ENCODE results near the gene SMTN. TPM values are rescaled to one million over a fixed set of nuclear protein-coding genes. Genes with fewer than 3 reads are reported as not detected.
A peak's percentile ranks its signal among the peaks of the same experiment; 100 is the strongest.
"Not testable (repeated sequence)": the region's sequence is repeated elsewhere in the genome, so short reads cannot be mapped to it uniquely, and the experiment has no call there.

Gene SMTN
- 26.0 and 37.7 TPM in 2 replicates for total RNA-seq (2014; rRNA removed; shearing (Covaris generic); ENCODE audit: low replicate concordance)

- peak; percentile 89 for DNase-seq
- Histone ChIP-seq H3K9me3 (no peaks in the 10 kb centered on the region), H3K4me3 (peak within 1 kb of the TSS; percentile 63), H3K36me3 (peaks cover 24% of the 10 kb centered on the region), H3K27me3 (no peaks in the 10 kb centered on the region)
Measured at GRCh38 chr22:31080848-31081649, at the start of gene SMTN. TSS of gene SMTN (plus strand) at chr22:31081318. CDS start at chr22:31083259, 1,941 bp downstream.

GRCh38 chr22:31036671-31037550 is 44.2 kb upstream of the SMTN start:
- Histone ChIP-seq H3K9me3 (no peaks in the 10 kb centered on the region), H3K4me3 (peak overlapping the region; percentile 0; the same call in 1 of the 2 replicates)

GRCh38 chr22:31038686-31039085 is 42.4 kb upstream of the SMTN start:
- no peak for DNase-seq
- Histone ChIP-seq H3K4me3 (no peak overlapping the region), H3K27me3 (no peaks in the 10 kb centered on the region), H3K9me3 (no peaks in the 10 kb centered on the region), H3K36me3 (no peaks in the 10 kb centered on the region)

More at GRCh38 chr22:31036671-31037550, 44.2 kb upstream of the SMTN start:
- Histone ChIP-seq H3K36me3 (no peaks in the 10 kb centered on the region), H3K27me3 (no peaks in the 10 kb centered on the region)
- DNase-seq = peak; percentile 88

DNA sequence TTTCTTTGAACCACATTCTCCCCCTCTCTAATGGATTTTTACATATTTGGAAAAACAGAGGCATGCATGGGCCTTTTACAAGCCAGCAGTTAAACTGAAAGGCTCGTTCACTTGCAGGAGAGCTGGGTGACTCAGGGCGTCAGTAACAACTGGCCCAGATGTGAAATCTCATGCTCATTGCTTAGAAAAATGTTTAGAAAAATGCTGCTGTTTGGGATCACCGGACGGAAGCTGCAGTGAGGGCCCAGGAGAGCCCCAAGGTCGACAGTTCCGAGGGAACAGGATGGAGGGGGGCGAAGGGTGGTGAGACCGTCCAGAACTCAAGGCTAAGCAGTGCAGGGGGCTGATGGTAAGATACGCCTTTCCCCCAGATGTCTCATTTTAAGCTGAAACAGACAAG is 41.7 kb upstream of the SMTN start:
- no peaks in the 10 kb centered on the region for H3K9me3 ChIP-seq
- H3K4me3 ChIP-seq = no peak overlapping the region
- peak; percentile 68 for DNase-seq
- no peaks in the 10 kb centered on the region for H3K36me3 ChIP-seq
- no peaks in the 10 kb centered on the region for H3K27me3 ChIP-seq

GRCh38 chr22:31040542-31041398 is 40.3 kb upstream of the SMTN start:
- Histone ChIP-seq H3K27me3 (no peaks in the 10 kb centered on the region), H3K4me3 (no peak overlapping the region), H3K36me3 (no peaks in the 10 kb centered on the region), H3K9me3 (no peaks in the 10 kb centered on the region)
- DNase-seq = no peak

DNA sequence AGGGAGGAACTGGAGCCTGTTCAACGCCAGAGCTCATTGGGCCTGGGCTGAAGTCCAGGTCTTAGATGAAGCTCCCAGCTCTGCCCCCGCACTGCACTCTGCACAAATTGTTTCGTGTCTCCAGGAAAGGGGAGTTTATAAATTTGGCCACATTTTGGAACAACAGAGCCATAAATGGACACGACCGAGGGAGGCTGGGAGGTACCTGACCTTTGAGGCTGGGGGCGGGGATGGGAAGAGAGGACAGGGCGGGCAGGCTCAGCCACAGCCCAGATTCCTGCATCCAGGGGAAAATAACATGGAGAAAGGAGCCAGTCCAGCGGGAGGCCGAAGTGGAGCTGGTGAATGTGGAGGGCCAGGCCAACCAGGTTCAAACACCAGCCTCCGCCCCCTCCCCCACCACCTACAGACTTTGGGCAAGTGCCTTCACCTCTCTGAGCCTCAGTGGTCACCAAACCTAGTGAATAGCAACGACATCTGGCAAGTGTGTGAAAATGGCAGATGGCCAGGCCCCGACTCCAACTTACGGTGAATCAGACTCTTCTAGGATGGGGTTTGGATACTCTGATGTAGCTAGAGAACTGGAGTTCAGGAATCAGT is 36.8 kb upstream of the SMTN start:
- DNase-seq = peak; percentile 50
- Histone ChIP-seq H3K4me3 (no peak overlapping the region), H3K36me3 (no peaks in the 10 kb centered on the region), H3K9me3 (no peaks in the 10 kb centered on the region), H3K27me3 (no peaks in the 10 kb centered on the region)

GRCh38 chr22:31045900-31046538 is 35.1 kb upstream of the SMTN start:
- H3K27me3 ChIP-seq = no peaks in the 10 kb centered on the region
- DNase-seq = no peak

GRCh38 chr22:31046539-31047226 is 34.4 kb upstream of the SMTN start:
- no peaks in the 10 kb centered on the region for H3K9me3 ChIP-seq
- no peaks in the 10 kb centered on the region for H3K27me3 ChIP-seq
- no peaks in the 10 kb centered on the region for H3K36me3 ChIP-seq
- DNase-seq = no peak
- H3K4me3 ChIP-seq = no peak overlapping the region

More at GRCh38 chr22:31045900-31046538, 35.1 kb upstream of the SMTN start:
- H3K4me3 ChIP-seq = no peak overlapping the region
- no peaks in the 10 kb centered on the region for H3K9me3 ChIP-seq
- no peaks in the 10 kb centered on the region for H3K36me3 ChIP-seq

- Histone ChIP-seq H3K27me3 (no peaks in the 10 kb centered on the region), H3K9me3 (no peaks in the 10 kb centered on the region), H3K36me3 (no peaks in the 10 kb centered on the region), H3K4me3 (no peak overlapping the region)
- DNase-seq = no peak
Measured at GRCh38 chr22:31048570-31048969, 32.5 kb upstream of the SMTN start.

- no peaks in the 10 kb centered on the region for H3K9me3 ChIP-seq
- H3K4me3 ChIP-seq = no peak overlapping the region
- no peak for DNase-seq
- no peaks in the 10 kb centered on the region for H3K27me3 ChIP-seq
- no peaks in the 10 kb centered on the region for H3K36me3 ChIP-seq
Measured at GRCh38 chr22:31049815-31050420, 31.2 kb upstream of the SMTN start.

DNA sequence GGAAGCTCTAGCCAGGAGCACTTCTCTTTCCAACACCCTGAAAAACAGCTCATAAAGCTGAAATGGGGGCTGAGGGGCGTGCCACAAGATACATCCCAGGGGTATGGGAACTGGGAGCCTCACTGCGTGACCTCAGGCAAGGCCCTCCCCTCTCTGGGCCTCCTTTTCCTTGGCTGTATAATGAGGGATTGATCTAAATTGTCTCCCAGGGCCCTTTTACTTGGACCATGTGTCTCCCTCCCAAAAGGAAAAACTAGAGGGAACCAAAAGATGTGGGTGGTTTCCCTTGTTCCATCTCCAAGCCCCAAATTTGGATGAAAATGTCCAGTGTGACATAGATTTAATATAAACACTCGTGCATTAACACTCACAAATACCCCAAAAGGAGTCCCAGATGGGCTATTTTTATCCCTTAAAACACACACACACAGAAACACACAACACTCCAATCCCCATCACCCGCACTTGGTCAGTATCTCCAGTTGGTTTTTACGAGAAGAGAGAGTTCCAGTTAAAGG is 25.9 kb upstream of the SMTN start:
- Histone ChIP-seq H3K4me3 (no peak overlapping the region), H3K36me3 (no peaks in the 10 kb centered on the region), H3K27me3 (no peaks in the 10 kb centered on the region), H3K9me3 (no peaks in the 10 kb centered on the region)
- no peak for DNase-seq

GRCh38 chr22:31055635-31056159 is 25.4 kb upstream of the SMTN start:
- H3K36me3 ChIP-seq = no peaks in the 10 kb centered on the region
- H3K4me3 ChIP-seq = no peak overlapping the region
- H3K9me3 ChIP-seq = no peaks in the 10 kb centered on the region
- DNase-seq = peak; percentile 95
- no peaks in the 10 kb centered on the region for H3K27me3 ChIP-seq

- no peaks in the 10 kb centered on the region for H3K27me3 ChIP-seq
- no peak for DNase-seq
- H3K36me3 ChIP-seq = no peaks in the 10 kb centered on the region
- H3K9me3 ChIP-seq = no peaks in the 10 kb centered on the region
- H3K4me3 ChIP-seq = no peak overlapping the region
Measured at GRCh38 chr22:31056986-31057599, 24.0 kb upstream of the SMTN start.

DNA sequence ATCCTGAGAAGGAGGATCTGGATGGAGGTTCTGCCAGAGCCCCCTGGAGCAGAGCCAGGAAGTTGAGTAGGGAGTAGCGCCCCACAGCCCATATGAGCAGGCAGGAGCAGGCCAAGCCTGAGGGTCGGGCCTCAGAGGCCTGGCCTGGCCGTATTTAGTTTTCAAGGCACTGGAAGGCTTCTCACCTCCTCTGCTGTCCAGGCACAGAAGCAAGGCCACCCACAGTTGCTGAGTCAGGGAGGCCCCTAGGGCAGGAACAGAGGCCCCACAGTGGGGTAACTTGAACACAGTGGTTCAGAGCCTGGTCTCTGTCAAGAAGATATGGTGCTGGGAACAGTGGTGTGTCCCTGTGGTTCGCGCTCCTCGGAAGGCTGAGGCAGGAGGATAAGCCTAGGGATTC is 21.5 kb upstream of the SMTN start:
- DNase-seq, H3K36me3 ChIP-seq, H3K27me3 ChIP-seq, H3K9me3 ChIP-seq, H3K4me3 ChIP-seq: not testable (repeated sequence)

Data from MG63 (cell line).